Measurements from ENCODE around the gene MAPKBP1. TPM values are rescaled to one million over a fixed set of nuclear protein-coding genes. Genes with fewer than 3 reads are reported as not detected.

The MAPKBP1 gene
- total and polyA plus RNA-seq, 2 of the 8 experiments (the other 6 are each of a cell fraction or from before 2014, with no cell fraction given): 4.3 to 11.3 TPM

DNA sequence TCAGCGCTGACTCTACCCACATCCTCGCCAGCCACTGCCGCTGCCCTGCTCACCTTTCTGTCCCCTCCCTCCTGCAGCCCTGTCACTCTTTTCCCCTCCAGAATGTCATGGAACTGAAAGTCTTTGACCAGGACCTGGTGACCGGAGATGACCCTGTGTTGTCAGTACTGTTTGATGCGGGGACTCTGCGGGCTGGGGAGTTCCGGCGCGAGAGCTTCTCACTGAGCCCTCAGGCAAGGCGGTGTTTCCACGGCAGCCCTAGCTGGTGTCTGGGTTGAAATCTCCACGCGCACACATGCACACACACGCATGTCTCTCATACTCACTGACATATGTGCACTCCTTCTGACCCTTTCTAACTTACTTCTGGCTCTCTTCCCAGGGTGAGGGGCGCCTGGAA, 66.4 kb downstream of the MAPKBP1 start:
- no peak overlapping the region for H3K18ac ChIP-seq (ENCODE audit: extremely low read depth, low read length)
- H3K14ac ChIP-seq (ENCODE audit: insufficient read length): no peak overlapping the region
- no peaks in the 10 kb centered on the region for H3K27me3 ChIP-seq (replicated peaks in 1 of 4; ENCODE audit: control insufficient read depth in 3 of 4, extremely low read depth in 1 of 4, insufficient read depth in 3 of 4, low read length in 3 of 4)
- no peak overlapping the region for H3K4ac ChIP-seq (replicated peaks; ENCODE audit: insufficient read length, low read depth, low read length)
- H3K23me2 ChIP-seq (ENCODE audit: low read depth, low read length): no peaks in the 10 kb centered on the region
- FAIRE-seq: no peak
- DNase-seq (ENCODE audit: low read depth in 1 of 2, low spot score in 2 of 2): no peak
- H3K36me3 ChIP-seq (ENCODE audit: control insufficient read depth in 2 of 4, insufficient read depth in 4 of 4, low read length in 3 of 4): no peaks in the 10 kb centered on the region
- no peaks in the 10 kb centered on the region for H3K9me3 ChIP-seq (ENCODE audit: insufficient read depth in 2 of 2, low read depth in 1 of 2, low read length in 1 of 2)
- no peak for TF ChIP-seq MAX (IDR thresholded peaks at IDR 0.05)
- TF ChIP-seq BRCA1 (IDR thresholded peaks at IDR 0.05; ENCODE audit: low read depth, low read length): no peak
- no peak for TF ChIP-seq CEBPB (IDR thresholded peaks at IDR 0.05; ENCODE audit: low read depth, low read length)
- TF ChIP-seq MAFK (IDR thresholded peaks at IDR 0.05; ENCODE audit: low read depth, low read length): no peak
- no peak for TF ChIP-seq TBP (IDR thresholded peaks at IDR 0.05; ENCODE audit: low read depth, low read length)
- no peak for TF ChIP-seq KDM5A (IDR thresholded peaks at IDR 0.05; ENCODE audit: low read length)
- TF ChIP-seq RAD21 (IDR thresholded peaks at IDR 0.05 in 1 of 2, conservative IDR thresholded peaks at IDR 0.05 in 1 of 2; ENCODE audit: low read depth in 2 of 2, low read length in 2 of 2): no peak
- TF ChIP-seq GTF2F1 (IDR thresholded peaks at IDR 0.05; ENCODE audit: borderline replicate concordance, low read depth, low read length): no peak
- no peak for TF ChIP-seq POLR2AphosphoS5 (IDR thresholded peaks at IDR 0.05; ENCODE audit: low read depth, low read length)
- TF ChIP-seq EGR1 (IDR thresholded peaks at IDR 0.05; ENCODE audit: borderline replicate concordance, low read depth, low read length): no peak
- no peak for TF ChIP-seq RFX5 (IDR thresholded peaks at IDR 0.05; ENCODE audit: borderline replicate concordance, low read depth, low read length)
- no peak for TF ChIP-seq POLR2A (IDR thresholded peaks at IDR 0.05; ENCODE audit: control extremely low read depth in 1 of 2, low read depth in 2 of 2, low read length in 2 of 2)
- H3K4me3 ChIP-seq (ENCODE audit: extremely low read depth in 1 of 4, insufficient read depth in 2 of 4, low read depth in 3 of 4, low read length in 4 of 4): no peak overlapping the region
- H3K27ac ChIP-seq (ENCODE audit: low read depth, low read length): no peak overlapping the region
- no peak overlapping the region for H2BK120ac ChIP-seq (replicated peaks; ENCODE audit: low read depth, low read length)
- no peak overlapping the region for H4K8ac ChIP-seq (ENCODE audit: extremely low read depth, insufficient read depth, low read length)
- no peak overlapping the region for H4K5ac ChIP-seq (ENCODE audit: insufficient read length, low read depth, low read length)
- no peaks in the 10 kb centered on the region for H3K4me1 ChIP-seq (replicated peaks in 1 of 4; ENCODE audit: control insufficient read depth in 3 of 4, insufficient read depth in 4 of 4, low read length in 3 of 4)
- WGBS, 2 experiments (ENCODE audit: extremely low coverage in 1 of 2, insufficient coverage in 1 of 2, insufficient read length in 1 of 2, insufficient replicate concordance in 2 of 2, low coverage in 1 of 2, low lambda C conversion rate in 2 of 2, missing lambda C conversion rate in 1 of 2): 87% methylated on average over 15 of the region's 15 CpGs; no CpG with 5 or more reads in 1 of the 2 experiments
- H4K91ac ChIP-seq (replicated peaks; ENCODE audit: insufficient read length, low read length): no peak overlapping the region
- no peak overlapping the region for H2AK5ac ChIP-seq (ENCODE audit: low read depth, low read length)
- POLR2A ChIA-PET (ENCODE audit: partially characterized antibody): interaction anchor here (0.6 to 6.8 kb wide), 5 partner anchors 9 to 68 kb away, joined by 3 to 45 read pairs (median 4); no protein-coding TSS in a partner anchor
- H2BK20ac ChIP-seq (ENCODE audit: low read length): no peak overlapping the region
- no peak overlapping the region for H2BK15ac ChIP-seq (ENCODE audit: low read length)
- CTCF ChIA-PET (ENCODE audit: partially characterized antibody): interaction anchor here (0.7 to 4.0 kb wide), 3 partner anchors 11 to 30 kb away, joined by 3 to 14 read pairs (median 5); no protein-coding TSS in a partner anchor
- H2BK12ac ChIP-seq (ENCODE audit: low read depth, low read length): no peak overlapping the region
- H3K4me2 ChIP-seq (ENCODE audit: insufficient read depth in 1 of 2, low read depth in 2 of 2, low read length in 2 of 2): no peak overlapping the region
- no peak overlapping the region for H3K9ac ChIP-seq (replicated peaks in 1 of 4; ENCODE audit: extremely low read depth in 1 of 4, low read depth in 3 of 4, low read length in 3 of 4)
- H3K56ac ChIP-seq (replicated peaks; ENCODE audit: insufficient read length, low read depth, low read length): no peak overlapping the region
- H3K79me2 ChIP-seq (ENCODE audit: control insufficient read depth in 1 of 2, insufficient read depth in 2 of 2, low read length in 2 of 2): no peaks in the 10 kb centered on the region
- H2BK5ac ChIP-seq (ENCODE audit: low read depth, low read length): no peak overlapping the region
- H3K23ac ChIP-seq (ENCODE audit: insufficient read length): no peak overlapping the region
- no peaks in the 10 kb centered on the region; the same call in 1 of the 2 replicates for H3K79me1 ChIP-seq (ENCODE audit: low read depth, low read length)
- H4K20me1 ChIP-seq (replicated peaks in 1 of 2; ENCODE audit: control insufficient read depth in 1 of 2, insufficient read depth in 2 of 2, low read length in 2 of 2): peaks cover 0 to 2% of the 10 kb centered on the region in 2 experiments
- H2AFZ ChIP-seq (ENCODE audit: low read length): no peak overlapping the region

Measured in H1 (cell line).